ENCODE data around the gene LRRC27. TPM values are rescaled to one million over a fixed set of nuclear protein-coding genes. Genes with fewer than 3 reads are reported as not detected.

The LRRC27 gene
- total and polyA plus RNA-seq, 7 donors, result 1.4 to 15.5 (median 6.2) TPM

GRCh38 chr10:132410779-132411532 is 79.0 kb downstream of the LRRC27 start:
- intact Hi-C loops (cut with DNase I), result no loop called here
- H3K27me3 ChIP-seq, result no peaks in the 10 kb centered on the region

GRCh38 chr10:132411561-132412253 is 79.7 kb downstream of the LRRC27 start:
- DNase-seq, result no peak
- Histone ChIP-seq H3K27ac (peak overlapping the region; percentile 79 to 88 (median 84)), H3K9me3 (no peaks in the 10 kb centered on the region), H3K4me3 (peak overlapping the region in 1 of 4 donors; percentile 0), H3K4me1 (peaks cover 0 to 75% (median 69%) of the 10 kb centered on the region in 4 donors), H3K27me3 (no peaks in the 10 kb centered on the region), H3K36me3 (peaks cover 0 to 4% (median under 1%) of the 10 kb centered on the region in 4 donors)
- no peak for TF ChIP-seq POLR2A (IDR thresholded peaks at IDR 0.05)
- no peak for TF ChIP-seq CTCF (IDR thresholded peaks at IDR 0.05)
- TF ChIP-seq POLR2AphosphoS5 (IDR thresholded peaks at IDR 0.05), result peak in 1 of 4 donors; percentile 32
- TF ChIP-seq EP300 (IDR thresholded peaks at IDR 0.05), result no peak
- intact Hi-C loops (cut with DNase I), result no loop called here
- 12 to 33% methylated on average over 23 of the region's 23 CpGs for WGBS, 2 donors

More at GRCh38 chr10:132410779-132411532, 79.0 kb downstream of the LRRC27 start:
- Histone ChIP-seq H3K9me3 (no peaks in the 10 kb centered on the region), H3K4me1 (peaks cover 0 to 78% (median 68%) of the 10 kb centered on the region in 4 donors), H3K36me3 (peaks cover 3 to 11% (median 4%) of the 10 kb centered on the region in 4 donors), H3K4me3 (peak overlapping the region in 1 of 4 donors; percentile 0), H3K27ac (peak overlapping the region; percentile 79 to 88 (median 84))
- TF ChIP-seq POLR2AphosphoS5 (IDR thresholded peaks at IDR 0.05) (no peak), POLR2A (IDR thresholded peaks at IDR 0.05) (no peak), CTCF (IDR thresholded peaks at IDR 0.05) (no peak)
- DNase-seq, result no peak
- 60 to 80% methylated on average over 28 of the region's 28 CpGs for WGBS, 2 donors

- Histone ChIP-seq H3K27ac (peak overlapping the region; percentile 79 to 88 (median 84)), H3K4me1 (peaks cover 0 to 71% (median 61%) of the 10 kb centered on the region in 4 donors), H3K4me3 (no peak overlapping the region), H3K36me3 (peaks cover 0 to 6% (median 0%) of the 10 kb centered on the region in 4 donors), H3K9me3 (no peaks in the 10 kb centered on the region), H3K27me3 (no peaks in the 10 kb centered on the region)
- intact Hi-C loops (cut with DNase I), result no loop called here
- no peak for DNase-seq
- TF ChIP-seq POLR2AphosphoS5 (IDR thresholded peaks at IDR 0.05), result no peak
- no peak for TF ChIP-seq CTCF (IDR thresholded peaks at IDR 0.05)
- no peak for TF ChIP-seq EP300 (IDR thresholded peaks at IDR 0.05)
- TF ChIP-seq POLR2A (IDR thresholded peaks at IDR 0.05), result no peak
- 74 to 81% methylated on average over 29 of the region's 29 CpGs for WGBS, 2 donors
These were observed 80.6 kb downstream of the LRRC27 start for GRCh38 chr10:132412316-132413192.
